NB4 (cell line): ENCODE data around the gene HSPB6.
A peak's percentile ranks its signal among the peaks of the same experiment; 100 is the strongest.

Source experiments
- DNase-seq: peaks from one replicate; pipeline ENCODE4 v3.0.0; 2010; ENCODE audit warnings: low read depth
- H3K4me3 ChIP-seq: one replicate; pipeline ENCODE4 v1.5.1; 2011; ENCODE audit warnings: mild to moderate bottlenecking, low read depth, low read length, moderate library complexity
- CTCF ChIP-seq: IDR thresholded peaks from one replicate; pipeline ENCODE4 v1.5.1; 2012; ENCODE audit warnings: low read depth, low read length
- MAX ChIP-seq: IDR thresholded peaks from 2 replicates; pipeline ENCODE4 v1.6.1; 2011; ENCODE audit warnings: low read depth, low read length
- MYC ChIP-seq: IDR thresholded peaks from 2 replicates; pipeline ENCODE4 v1.6.1; 2011; ENCODE audit warnings: low read depth, low read length
- POLR2A ChIP-seq: IDR thresholded peaks from 2 replicates; pipeline ENCODE4 v1.6.1; 2011; ENCODE audit warnings: mild to moderate bottlenecking; ENCODE audit not compliant: insufficient read length; ENCODE audit errors: extremely low read depth

The HSPB6 gene

GRCh38 chr19:35757749-35758608 lies 1.1 kb upstream of the HSPB6 start, which contains the start of gene PROSER3:
TSS of gene PROSER3 (plus strand) at chr19:35758176. CDS start at chr19:35758216, 40 bp downstream.
- 0 out of 2 replicates have a peak, but pooled peaks have one; percentile 33 for TF ChIP-seq MYC
- peak; percentile 11; the same call in 1 of the 2 replicates for TF ChIP-seq MAX
- TF ChIP-seq CTCF, result no peak
- TF ChIP-seq POLR2A, result peak; percentile 74
- peak within 1 kb of the TSS; percentile 87 for H3K4me3 ChIP-seq
- peak; percentile 97 for DNase-seq

- DNase-seq, result peak; percentile 74
- H3K4me3 ChIP-seq, result peak overlapping the region; percentile 48
- TF ChIP-seq MYC, result no peak
Observed at GRCh38 chr19:35757231-35757748, 461 bp upstream of the HSPB6 start.

GRCh38 chr19:35755550-35756376 lies 1.1 kb downstream of the HSPB6 start:
- H3K4me3 ChIP-seq, result no peak overlapping the region
- no peak for DNase-seq
- no peak for TF ChIP-seq CTCF
- no peak for TF ChIP-seq MYC
- TF ChIP-seq POLR2A, result no peak
- TF ChIP-seq MAX, result no peak

GRCh38 chr19:35755131-35755549 lies 1.7 kb downstream of the HSPB6 start:
- no peak for DNase-seq
- TF ChIP-seq MYC (no peak), CTCF (no peak), MAX (no peak), POLR2A (no peak)
- H3K4me3 ChIP-seq, result no peak overlapping the region

- no peak for DNase-seq
- TF ChIP-seq CTCF (no peak), MAX (no peak), MYC (no peak), POLR2A (no peak)
- H3K4me3 ChIP-seq, result no peak overlapping the region
Observed at GRCh38 chr19:35754370-35755130, 2.3 kb downstream of the HSPB6 start.
